Breast epithelium (tissue), 3 donors: Measurements from ENCODE around the gene AGPAT2.

ENCODE experiments used
- CTCF ChIP-seq, 3 donors: fragments of 450-650 bp; IDR thresholded peaks; one replicate each; pipeline ENCODE4 v1.5.1; 2016 to 2017; ENCODE audit warnings: antibody characterized with exemption in 3 of 3, mild to moderate bottlenecking in 3 of 3, moderate library complexity in 3 of 3
- POLR2A ChIP-seq: fragments of 450-650 bp; IDR thresholded peaks from one replicate; pipeline ENCODE4 v1.6.1; 2016; ENCODE audit warnings: antibody characterized with exemption, mild to moderate bottlenecking, moderate library complexity
- POLR2AphosphoS5 ChIP-seq, 3 donors: sonication (generic); formaldehyde crosslinking; IDR thresholded peaks; one replicate each; pipeline ENCODE4 v1.6.1; 2017; ENCODE audit warnings: antibody characterized with exemption in 3 of 3

GRCh38 chr9:136644593-136645351, 42.5 kb downstream of the AGPAT2 start:
- peak; percentile 53 to 80 (median 78) for TF ChIP-seq CTCF (IDR thresholded peaks at IDR 0.05)
- no peak for TF ChIP-seq POLR2A
- TF ChIP-seq POLR2AphosphoS5 (IDR thresholded peaks at IDR 0.05) = peak in 2 of 3 donors; percentile 48 to 53
